CD4-positive, alpha-beta memory T cell (primary cell): ENCODE measurements around the gene MRM1. TPM values are rescaled to one million over a fixed set of nuclear protein-coding genes. Genes with fewer than 3 reads are reported as not detected.
A peak's percentile ranks its signal among the peaks of the same experiment; 100 is the strongest.

Experiments used
- CTCF ChIA-PET: fragments of 350-600 bp; sonication (Branson Sonifier 250); formaldehyde crosslinking; loops from one replicate; lab custom pipeline; 2021; ENCODE audit warnings: inconsistent platforms; ENCODE audit not compliant: partially characterized antibody; lab: Charles Lee
- POLR2A ChIA-PET: fragments of 350-600 bp; sonication (Branson Sonifier 250); formaldehyde crosslinking; loops from one replicate; lab custom pipeline; 2021; ENCODE audit not compliant: partially characterized antibody; lab: Charles Lee
- DNase-seq, 5 donors: peaks; one replicate each; pipeline versions ENCODE4 v3.0.0 to v3.0.0-alpha.2; 2020 to 2022; ENCODE audit warnings: mixed read lengths in 1 of 5
- H3K27ac ChIP-seq: one replicate; pipeline ENCODE4 v1.7.0; 2013; ENCODE audit warnings: low read depth, low read length
- H3K27me3 ChIP-seq: 2 replicates; pipeline ENCODE4 v1.7.0; 2013; ENCODE audit warnings: mild to moderate bottlenecking, low read length, moderate library complexity; ENCODE audit not compliant: insufficient read depth
- H3K36me3 ChIP-seq: 2 replicates; pipeline ENCODE4 v1.7.0; 2013; ENCODE audit warnings: mild to moderate bottlenecking, low read length, moderate library complexity; ENCODE audit not compliant: insufficient read depth
- H3K4me1 ChIP-seq: 2 replicates; pipeline ENCODE4 v1.7.0; 2013; ENCODE audit warnings: mild to moderate bottlenecking, low read length, moderate library complexity; ENCODE audit not compliant: insufficient read depth
- H3K4me3 ChIP-seq, 2 donors: one replicate each; pipeline ENCODE4 v1.7.0; 2013; ENCODE audit warnings: low read length in 2 of 2, mild to moderate bottlenecking in 1 of 2
- H3K9me3 ChIP-seq, 2 donors: one replicate each; pipeline ENCODE4 v1.7.0; 2013; ENCODE audit warnings: low read length in 2 of 2, control low read depth in 1 of 2; ENCODE audit not compliant: control insufficient read depth in 1 of 2
- H3K27ac Mint-ChIP-seq, 7 donors: one replicate each; pipeline ENCODE4 v1.8.0; 2020 to 2021; ENCODE audit warnings: mixed read lengths in 7 of 7, mild to moderate bottlenecking in 6 of 7, inconsistent platforms in 3 of 7, moderate library complexity in 3 of 7
- H3K27me3 Mint-ChIP-seq, 2 donors: one replicate each; pipeline ENCODE4 v1.8.0; 2020 to 2021; ENCODE audit warnings: mixed read lengths in 2 of 2
- H3K36me3 Mint-ChIP-seq, 2 donors: one replicate each; pipeline ENCODE4 v1.8.0; 2020 to 2021; ENCODE audit warnings: mixed read lengths in 2 of 2, inconsistent platforms in 1 of 2, mild to moderate bottlenecking in 1 of 2
- H3K4me1 Mint-ChIP-seq, 4 donors: one replicate each; pipeline ENCODE4 v1.8.0; 2020 to 2021; ENCODE audit warnings: mixed read lengths in 4 of 4, mild to moderate bottlenecking in 1 of 4
- H3K4me3 Mint-ChIP-seq, 8 donors: one replicate each; pipeline ENCODE4 v1.8.0; 2020 to 2021; ENCODE audit warnings: mixed read lengths in 8 of 8, mild to moderate bottlenecking in 7 of 8, moderate library complexity in 6 of 8, inconsistent platforms in 3 of 8
- H3K9me3 Mint-ChIP-seq, 8 donors: one replicate each; pipeline ENCODE4 v1.8.0; 2020 to 2021; ENCODE audit warnings: mixed read lengths in 8 of 8, mild to moderate bottlenecking in 5 of 8, inconsistent platforms in 3 of 8, moderate library complexity in 1 of 8
- intact Hi-C: fragments of 100-400 bp; cut with micrococcal nuclease; formaldehyde crosslinking; loops from one replicate; pipeline ENCODE4 v1.15.1; 2023
- polyA plus RNA-seq, 2 donors: library from polyadenylated mRNA; unstranded; fragments of 300-500 nt; fragmentation: Illumina TruSeq; gene quantifications; one replicate each; pipeline ENCODE4 v1.2.3, GENCODE V29; 2021
- total RNA-seq, 2 experiments: library from RNA; stranded (reverse); gene quantifications; one replicate each; pipeline ENCODE4 v1.2.3, GENCODE V29; 2021

The MRM1 gene
- total and polyA plus RNA-seq, 4 experiments from 2014 or later, result 1.7 to 13.3 (median 8.1) TPM

GRCh38 chr17:36608794-36609497 is 7.6 kb downstream of the MRM1 start:
- no peaks in the 10 kb centered on the region for H3K27me3 Mint-ChIP-seq
- H3K4me1 Mint-ChIP-seq, result peaks cover 14 to 37% (median 22%) of the 10 kb centered on the region in 4 donors
- peaks cover 6 to 12% of the 10 kb centered on the region in 2 donors for H3K36me3 Mint-ChIP-seq
- peak overlapping the region in 2 of 7 donors; percentile 57 to 69 for H3K27ac Mint-ChIP-seq
- Histone ChIP-seq H3K9me3 (no peaks in the 10 kb centered on the region), H3K27me3 (no peaks in the 10 kb centered on the region), H3K4me3 (no peak overlapping the region), H3K4me1 (peaks cover 15% of the 10 kb centered on the region), H3K27ac (no peak overlapping the region), H3K36me3 (no peaks in the 10 kb centered on the region)
- H3K4me3 Mint-ChIP-seq, result no peak overlapping the region
- ChIA-PET POLR2A (no interaction called here), CTCF (no interaction called here)
- intact Hi-C loops, result loop anchor here (10.0 kb wide), 1 partner anchor 336 kb away; the partner anchor contains the start of gene AATF
- no peaks in the 10 kb centered on the region for H3K9me3 Mint-ChIP-seq
- DNase-seq, result no peak

GRCh38 chr17:36609498-36609862 is 8.1 kb downstream of the MRM1 start:
- CTCF ChIA-PET, result no interaction called here
- Mint-ChIP-seq H3K27ac (peak overlapping the region in 1 of 7 donors; percentile 69), H3K27me3 (no peaks in the 10 kb centered on the region), H3K4me1 (peaks cover 10 to 31% (median 17%) of the 10 kb centered on the region in 4 donors), H3K9me3 (peaks cover 0 to 2% (median 0%) of the 10 kb centered on the region in 8 donors), H3K36me3 (peaks cover 3 to 12% of the 10 kb centered on the region in 2 donors), H3K4me3 (no peak overlapping the region)
- Histone ChIP-seq H3K4me1 (peaks cover 12% of the 10 kb centered on the region), H3K36me3 (no peaks in the 10 kb centered on the region), H3K9me3 (no peaks in the 10 kb centered on the region), H3K4me3 (no peak overlapping the region), H3K27me3 (no peaks in the 10 kb centered on the region), H3K27ac (no peak overlapping the region)
- intact Hi-C loops, result loop anchor here (10.0 kb wide), 1 partner anchor 335 kb away; the partner anchor contains the start of gene AATF
- DNase-seq, result no peak
- POLR2A ChIA-PET, result no interaction called here

GRCh38 chr17:36610474-36610873 is 9.1 kb downstream of the MRM1 start:
- POLR2A ChIA-PET, result no interaction called here
- H3K4me3 Mint-ChIP-seq, result no peak overlapping the region
- Histone ChIP-seq H3K36me3 (no peaks in the 10 kb centered on the region), H3K4me3 (no peak overlapping the region), H3K27me3 (no peaks in the 10 kb centered on the region), H3K9me3 (no peaks in the 10 kb centered on the region), H3K4me1 (peaks cover 9% of the 10 kb centered on the region), H3K27ac (no peak overlapping the region)
- peaks cover 3 to 12% of the 10 kb centered on the region in 2 donors for H3K36me3 Mint-ChIP-seq
- H3K27me3 Mint-ChIP-seq, result no peaks in the 10 kb centered on the region
- peaks cover 0 to 2% (median 0%) of the 10 kb centered on the region in 8 donors for H3K9me3 Mint-ChIP-seq
- CTCF ChIA-PET, result interaction anchor here (1.3 to 2.6 kb wide), 2 partner anchors 9 to 18 kb away, joined by 3 to 8 read pairs; partner anchors contain the start of gene MRM1
- no peak for DNase-seq
- H3K27ac Mint-ChIP-seq, result no peak overlapping the region
- H3K4me1 Mint-ChIP-seq, result peaks cover 8 to 23% (median 14%) of the 10 kb centered on the region in 4 donors
- intact Hi-C loops, result no loop called here

GRCh38 chr17:36611345-36612072 is 10.1 kb downstream of the MRM1 start:
- intact Hi-C loops, result no loop called here
- Histone ChIP-seq H3K36me3 (no peaks in the 10 kb centered on the region), H3K27ac (no peak overlapping the region), H3K27me3 (no peaks in the 10 kb centered on the region), H3K9me3 (no peaks in the 10 kb centered on the region), H3K4me1 (peaks cover 3% of the 10 kb centered on the region), H3K4me3 (no peak overlapping the region)
- Mint-ChIP-seq H3K4me1 (peaks cover 1 to 15% (median 7%) of the 10 kb centered on the region in 4 donors), H3K27ac (peak overlapping the region in 1 of 7 donors; percentile 52), H3K27me3 (no peaks in the 10 kb centered on the region), H3K9me3 (peaks cover 0 to 2% (median 0%) of the 10 kb centered on the region in 8 donors), H3K36me3 (peaks cover 0 to 6% of the 10 kb centered on the region in 2 donors), H3K4me3 (no peak overlapping the region)
- DNase-seq, result no peak
- POLR2A ChIA-PET, result no interaction called here
- CTCF ChIA-PET, result interaction anchor here (1.3 to 2.6 kb wide), 2 partner anchors 10 to 19 kb away, joined by 3 to 8 read pairs; partner anchors contain the start of gene MRM1

GRCh38 chr17:36612323-36612722 is 10.9 kb downstream of the MRM1 start:
- intact Hi-C loops, result no loop called here
- H3K9me3 Mint-ChIP-seq, result peaks cover 0 to 2% (median 0%) of the 10 kb centered on the region in 8 donors
- H3K4me3 Mint-ChIP-seq, result no peak overlapping the region
- DNase-seq, result no peak
- Histone ChIP-seq H3K9me3 (no peaks in the 10 kb centered on the region), H3K36me3 (no peaks in the 10 kb centered on the region), H3K4me1 (peaks cover 3% of the 10 kb centered on the region), H3K4me3 (no peak overlapping the region), H3K27ac (no peak overlapping the region), H3K27me3 (no peaks in the 10 kb centered on the region)
- POLR2A ChIA-PET, result no interaction called here
- H3K36me3 Mint-ChIP-seq, result peaks cover 0 to 6% of the 10 kb centered on the region in 2 donors
- peaks cover 1 to 15% (median 7%) of the 10 kb centered on the region in 4 donors for H3K4me1 Mint-ChIP-seq
- CTCF ChIA-PET, result interaction anchor here (2.6 kb wide), 1 partner anchor 11 kb away, joined by 8 read pairs; the partner anchor contains the start of gene MRM1
- H3K27me3 Mint-ChIP-seq, result no peaks in the 10 kb centered on the region
- H3K27ac Mint-ChIP-seq, result no peak overlapping the region

GRCh38 chr17:36613155-36613554 is 11.8 kb downstream of the MRM1 start:
- H3K9me3 ChIP-seq, result no peaks in the 10 kb centered on the region
- no peak overlapping the region for H3K27ac Mint-ChIP-seq
- intact Hi-C loops, result no loop called here
- H3K27ac ChIP-seq, result no peak overlapping the region
- peaks cover 3% of the 10 kb centered on the region for H3K4me1 ChIP-seq
- POLR2A ChIA-PET, result no interaction called here
- DNase-seq, result no peak
- CTCF ChIA-PET, result no interaction called here
- peaks cover 0 to 1% of the 10 kb centered on the region in 2 donors for H3K27me3 Mint-ChIP-seq
- H3K9me3 Mint-ChIP-seq, result peaks cover 0 to 2% (median 0%) of the 10 kb centered on the region in 8 donors
- peaks cover 0 to 2% of the 10 kb centered on the region in 2 donors for H3K36me3 Mint-ChIP-seq
- H3K4me1 Mint-ChIP-seq, result peaks cover 1 to 9% (median 2%) of the 10 kb centered on the region in 4 donors
- H3K4me3 Mint-ChIP-seq, result no peak overlapping the region
- H3K36me3 ChIP-seq, result no peaks in the 10 kb centered on the region
- H3K4me3 ChIP-seq, result no peak overlapping the region
- H3K27me3 ChIP-seq, result no peaks in the 10 kb centered on the region

- Mint-ChIP-seq H3K4me1 (peaks cover 0 to 2% (median under 1%) of the 10 kb centered on the region in 4 donors), H3K4me3 (no peak overlapping the region), H3K27ac (no peak overlapping the region), H3K36me3 (no peaks in the 10 kb centered on the region), H3K9me3 (peaks cover 0 to 2% (median 0%) of the 10 kb centered on the region in 8 donors), H3K27me3 (peaks cover 0 to 1% of the 10 kb centered on the region in 2 donors)
- H3K9me3 ChIP-seq, result no peaks in the 10 kb centered on the region
- no peaks in the 10 kb centered on the region for H3K4me1 ChIP-seq
- H3K36me3 ChIP-seq, result no peaks in the 10 kb centered on the region
- intact Hi-C loops, result no loop called here
- ChIA-PET CTCF (interaction anchor here (3.6 kb wide), 1 partner anchor 11 kb away, joined by 15 read pairs; no protein-coding TSS in a partner anchor), POLR2A (interaction anchor here (0.6 to 0.9 kb wide), 2 partner anchors 13 to 58 kb away, joined by 3 read pairs; partner anchors contain the start of gene MRM1)
- H3K27me3 ChIP-seq, result no peaks in the 10 kb centered on the region
- no peak overlapping the region for H3K4me3 ChIP-seq
- no peak for DNase-seq
- H3K27ac ChIP-seq, result no peak overlapping the region
These were observed 12.7 kb downstream of the MRM1 start for GRCh38 chr17:36614081-36614480.
